Stimulated activated CD4-positive, alpha-beta T cell treated with anti-CD3 and anti-CD28 coated beads, Interleukin-4, amount 100 ng/mL, for 4 hours (primary cell): ENCODE data around the gene ACTA2.

Experiments
- DNase-seq, 2 experiments: peaks; one replicate each; pipeline ENCODE4 v3.0.0-alpha.2; 2020

The ACTA2 gene

GRCh38 chr10:88918191-88918905 is 34.2 kb downstream of the ACTA2 start:
- no peak for DNase-seq

- no peak for DNase-seq
These were observed 35.6 kb downstream of the ACTA2 start for GRCh38 chr10:88916986-88917385.

- DNase-seq, result no peak
These were observed 36.3 kb downstream of the ACTA2 start for GRCh38 chr10:88916231-88916630.

- no peak for DNase-seq
These were observed 36.8 kb downstream of the ACTA2 start for GRCh38 chr10:88915781-88916180.

GRCh38 chr10:88913788-88914187 is 38.8 kb downstream of the ACTA2 start:
- DNase-seq, result no peak

GRCh38 chr10:88913127-88913526 is 39.4 kb downstream of the ACTA2 start:
- DNase-seq, result no peak

- no peak for DNase-seq
These were observed 40.7 kb downstream of the ACTA2 start for GRCh38 chr10:88911851-88912250.

- no peak for DNase-seq
These were observed 41.5 kb downstream of the ACTA2 start for GRCh38 chr10:88911116-88911515.

- peak in 1 of 2 experiments; percentile 14 for DNase-seq
These were observed 44.4 kb downstream of the ACTA2 start for GRCh38 chr10:88908194-88908593.

- no peak for DNase-seq
These were observed 45.7 kb downstream of the ACTA2 start for GRCh38 chr10:88906921-88907320.

GRCh38 chr10:88903715-88904114 is 48.9 kb downstream of the ACTA2 start:
- no peak for DNase-seq

GRCh38 chr10:88901984-88902789 is 50.4 kb downstream of the ACTA2 start:
- no peak for DNase-seq

GRCh38 chr10:88901206-88901983 is 51.2 kb downstream of the ACTA2 start:
- no peak for DNase-seq

GRCh38 chr10:88899886-88900285 is 52.7 kb downstream of the ACTA2 start:
- no peak for DNase-seq

- no peak for DNase-seq
These were observed 53.8 kb downstream of the ACTA2 start for GRCh38 chr10:88898727-88899126.

GRCh38 chr10:88896994-88897853 is 55.3 kb downstream of the ACTA2 start:
- DNase-seq, result peak in 1 of 2 experiments; percentile 54

- no peak for DNase-seq
These were observed 56.1 kb downstream of the ACTA2 start for GRCh38 chr10:88896372-88896993.

- DNase-seq, result no peak
These were observed 57.3 kb downstream of the ACTA2 start for GRCh38 chr10:88895250-88895649.

GRCh38 chr10:88893611-88894010 is 59.0 kb downstream of the ACTA2 start:
- DNase-seq, result no peak

GRCh38 chr10:88892222-88892967 is 60.2 kb downstream of the ACTA2 start:
- no peak for DNase-seq

GRCh38 chr10:88890681-88891381 is 61.7 kb downstream of the ACTA2 start:
- DNase-seq, result no peak
